GM11168 (cell line): ENCODE measurements around the gene EZR.

Experiments
- in situ Hi-C: fragments of 300-500 bp; cut with MboI; formaldehyde crosslinking; loops from one replicate; pipeline ENCODE4 v1.12.0; 2022; ENCODE audit warnings: low sequenced_read_pairs; ENCODE audit not compliant: unreplicated experiment

Gene EZR

DNA sequence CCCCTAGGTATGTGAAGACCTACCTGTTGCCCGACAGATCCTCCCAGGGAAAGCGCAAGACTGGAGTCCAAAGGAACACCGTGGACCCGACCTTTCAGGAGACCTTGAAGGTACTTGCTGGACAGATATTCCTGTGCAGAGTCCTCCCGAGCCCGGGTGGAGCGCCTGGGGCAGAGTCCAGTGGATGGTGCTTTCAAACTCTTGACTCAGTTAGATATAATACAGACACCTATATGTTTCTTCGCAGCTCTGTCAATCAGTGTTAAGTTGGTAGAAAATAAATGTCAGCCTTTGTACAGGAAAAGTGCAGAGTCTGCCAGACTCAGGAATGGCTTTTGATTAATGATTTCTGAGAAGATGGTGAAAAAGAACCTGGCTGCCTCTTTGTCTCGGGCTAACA is 67.2 kb downstream of the EZR start:
- in situ Hi-C loops, result no loop called here

DNA sequence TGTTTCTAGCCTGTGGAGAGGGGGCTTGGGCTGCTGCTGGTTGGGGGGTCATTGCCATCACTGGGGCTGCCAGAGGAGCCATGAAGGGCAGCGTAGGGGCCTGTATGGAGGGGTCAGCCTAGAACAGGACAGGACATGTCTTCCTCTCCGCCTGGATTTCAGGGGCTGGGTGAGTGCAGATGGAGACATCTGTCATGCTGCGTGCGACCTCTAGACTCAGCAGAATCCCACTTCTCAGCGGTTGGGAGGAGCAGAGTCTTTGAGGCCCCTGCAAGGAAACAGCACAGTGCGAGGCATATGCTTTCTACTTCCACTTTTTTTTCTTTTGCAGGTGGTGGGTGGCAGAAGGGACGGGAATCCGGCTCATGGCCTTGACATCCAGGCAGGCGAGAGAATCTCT is 67.9 kb downstream of the EZR start:
- in situ Hi-C loops, result no loop called here

DNA sequence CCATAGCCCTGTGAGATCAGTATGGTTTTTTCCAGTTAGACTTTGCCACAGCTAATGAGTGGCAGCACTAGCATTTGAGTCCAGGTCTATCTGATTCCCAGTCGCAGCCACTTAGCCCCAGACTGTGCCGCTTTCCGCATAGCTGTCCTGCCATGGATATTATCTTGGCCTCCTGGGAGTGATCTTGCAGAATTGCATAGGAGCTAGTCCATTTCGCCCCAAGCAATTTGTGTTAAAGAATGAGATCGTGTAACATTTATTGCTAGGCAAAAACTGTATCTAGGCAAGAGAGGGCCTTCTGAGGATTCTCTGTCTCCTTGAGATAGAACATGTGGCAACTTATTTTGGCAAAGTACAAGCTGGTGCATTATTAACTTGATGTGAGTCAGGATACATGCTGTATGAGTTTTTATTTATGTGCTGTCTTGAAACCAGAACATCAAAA is 74.2 kb downstream of the EZR start:
- in situ Hi-C loops, result no loop called here

DNA sequence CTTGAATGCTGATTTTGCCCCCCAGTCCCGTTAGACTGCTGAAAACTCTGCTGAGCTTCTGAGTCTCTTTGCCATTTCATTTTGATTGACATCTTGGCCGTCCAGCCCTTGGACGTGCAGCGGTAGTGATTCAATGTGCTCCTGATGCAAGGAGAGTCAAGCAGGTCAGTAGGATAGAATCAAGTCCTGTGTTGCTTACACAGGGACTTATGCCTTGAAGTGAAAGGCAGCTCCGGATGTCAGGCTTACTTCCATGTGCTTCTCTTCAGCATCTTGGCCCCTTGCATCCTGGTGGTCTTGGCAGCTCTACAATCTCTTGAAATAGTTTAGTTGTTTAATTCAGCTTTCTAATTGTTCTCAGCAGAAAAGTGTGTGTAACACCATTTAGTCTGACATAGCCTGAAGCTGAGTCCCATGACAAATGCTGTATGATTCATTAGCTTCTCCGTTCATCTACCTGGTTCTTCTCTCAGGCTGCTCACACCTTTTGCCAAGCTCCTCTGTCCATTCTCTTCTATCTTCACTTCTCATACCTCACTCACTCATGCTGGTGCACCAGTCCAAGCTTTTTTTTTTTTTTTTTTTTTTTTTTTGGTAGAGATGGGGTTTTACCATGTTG is 76.0 kb downstream of the EZR start:
- in situ Hi-C loops, result no loop called here

DNA sequence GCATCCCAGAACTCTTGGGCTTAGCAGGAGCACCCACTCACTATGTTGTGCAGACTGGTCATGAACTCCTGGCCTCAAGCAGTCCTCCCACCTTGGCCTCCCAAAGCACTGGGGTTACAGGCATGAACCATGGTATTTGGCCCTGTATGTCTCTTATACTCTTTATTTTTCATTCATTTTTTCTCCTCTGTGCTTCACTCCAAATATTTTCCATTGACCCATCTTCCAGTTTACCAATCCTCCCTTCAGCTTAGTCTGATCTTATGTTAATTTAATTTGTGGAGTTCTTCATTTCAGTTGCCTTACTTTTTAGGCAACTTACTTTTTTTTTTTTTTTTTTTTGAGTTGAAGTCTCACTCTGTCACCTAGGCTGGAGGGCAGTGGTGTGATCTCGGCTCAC is 79.5 kb downstream of the EZR start:
- in situ Hi-C loops, result no loop called here

DNA sequence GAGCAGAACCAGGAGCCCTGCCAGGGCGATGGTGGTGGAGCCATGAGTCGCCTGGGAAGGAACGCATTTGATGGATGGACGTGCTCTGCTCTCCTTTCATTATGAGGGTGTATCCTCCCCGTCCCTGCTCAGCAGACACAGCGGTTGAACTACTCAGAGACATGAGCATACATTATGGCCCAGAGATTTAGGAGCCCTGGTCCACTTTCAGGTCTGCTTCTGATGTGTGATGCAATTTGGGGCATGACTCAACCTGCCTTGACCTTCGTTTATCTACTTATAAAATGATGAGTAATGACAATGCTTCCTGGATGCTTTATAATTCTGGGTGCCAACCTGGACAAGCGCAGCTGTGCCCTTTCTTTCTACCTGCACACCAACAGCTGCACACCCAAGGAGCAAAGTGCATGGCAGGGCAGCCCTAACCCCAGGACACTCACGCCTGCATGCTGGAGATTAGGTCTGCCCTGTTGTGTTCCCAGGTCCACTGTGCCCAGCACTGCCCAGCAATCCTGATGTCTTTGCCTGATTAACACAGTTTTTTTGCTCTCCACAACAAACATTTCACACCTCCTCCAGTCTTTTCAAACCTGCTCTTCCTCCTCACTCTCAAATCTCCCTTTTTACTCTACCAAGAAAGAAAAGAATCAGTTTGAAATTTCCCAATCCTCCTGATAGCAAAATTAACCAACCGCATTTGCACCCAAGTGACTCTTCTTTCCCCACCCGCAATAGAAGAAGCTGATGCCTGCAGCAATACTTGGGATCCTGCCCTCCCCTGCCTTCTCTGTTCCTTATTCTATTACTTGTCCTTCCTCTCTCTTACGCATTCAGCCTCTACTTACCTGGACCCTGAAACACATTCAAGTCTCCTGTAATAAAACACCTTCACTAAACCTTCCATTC is 81.2 kb downstream of the EZR start:
- in situ Hi-C loops, result no loop called here

DNA sequence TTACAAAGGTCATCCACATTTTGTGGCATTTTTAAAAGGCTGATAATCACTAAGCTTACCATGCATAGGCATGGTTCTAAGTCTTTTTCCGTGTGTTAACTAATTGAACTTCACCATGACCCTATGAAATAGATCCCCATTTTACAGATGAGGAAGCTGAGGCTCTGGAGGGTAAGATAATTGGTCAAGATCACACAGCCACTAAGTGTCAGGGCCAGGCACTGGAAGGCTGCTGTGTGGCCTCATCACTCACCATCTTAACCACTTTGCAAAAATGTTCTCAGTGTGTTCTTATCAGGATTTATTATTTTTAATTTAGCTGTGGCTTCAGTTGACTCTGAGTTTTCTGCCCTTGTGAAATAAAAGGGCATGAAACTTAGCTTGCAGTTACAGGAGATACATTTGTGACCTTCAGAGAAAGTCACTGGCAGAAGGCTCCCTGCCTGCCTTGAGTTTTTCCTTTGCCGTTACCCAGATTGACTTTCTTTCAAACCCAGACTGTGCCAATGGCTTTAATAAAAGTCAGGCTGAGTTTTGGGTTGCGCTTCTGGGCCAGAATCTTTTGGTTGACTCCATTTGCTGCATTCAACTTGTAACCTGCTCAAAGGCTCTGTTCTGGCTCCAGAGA is 82.0 kb downstream of the EZR start:
- in situ Hi-C loops, result no loop called here

DNA sequence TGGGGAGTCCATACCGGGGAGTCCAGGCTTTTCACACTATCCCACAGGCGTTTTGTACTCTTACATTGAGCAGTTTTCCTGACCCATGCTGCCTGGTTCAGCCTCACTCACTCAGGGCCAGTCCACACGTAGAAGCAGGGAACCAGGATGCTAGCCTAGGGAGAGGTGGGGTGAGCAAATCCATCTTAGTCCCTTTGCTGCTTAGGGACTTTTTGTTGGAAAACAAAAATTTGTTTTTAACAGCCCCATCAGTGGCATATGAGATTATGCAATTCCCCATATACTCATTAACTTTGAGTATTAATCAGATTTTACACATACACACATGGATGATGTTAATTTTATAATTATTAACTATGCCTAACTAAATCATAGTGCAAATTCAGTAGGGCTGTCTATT is 84.2 kb downstream of the EZR start:
- in situ Hi-C loops, result no loop called here

DNA sequence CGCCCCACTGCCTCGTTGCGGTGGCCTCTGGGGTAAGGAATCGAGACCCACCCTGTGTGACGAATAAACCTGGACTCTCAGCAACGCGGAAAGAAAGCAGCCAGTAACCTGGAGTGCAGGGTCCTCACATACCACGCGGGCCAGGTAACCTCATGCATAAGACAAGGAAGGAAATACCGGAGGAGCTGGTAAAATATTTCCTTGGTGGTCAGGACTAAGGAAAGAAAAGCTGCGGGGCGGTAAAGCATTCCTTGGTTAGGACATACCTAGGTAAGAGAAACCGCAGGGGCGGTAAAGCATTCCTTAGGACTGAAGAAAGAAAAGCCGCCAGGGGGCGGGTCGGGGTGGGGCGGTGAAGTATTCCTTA is 88.6 kb downstream of the EZR start:
- in situ Hi-C loops, result no loop called here

DNA sequence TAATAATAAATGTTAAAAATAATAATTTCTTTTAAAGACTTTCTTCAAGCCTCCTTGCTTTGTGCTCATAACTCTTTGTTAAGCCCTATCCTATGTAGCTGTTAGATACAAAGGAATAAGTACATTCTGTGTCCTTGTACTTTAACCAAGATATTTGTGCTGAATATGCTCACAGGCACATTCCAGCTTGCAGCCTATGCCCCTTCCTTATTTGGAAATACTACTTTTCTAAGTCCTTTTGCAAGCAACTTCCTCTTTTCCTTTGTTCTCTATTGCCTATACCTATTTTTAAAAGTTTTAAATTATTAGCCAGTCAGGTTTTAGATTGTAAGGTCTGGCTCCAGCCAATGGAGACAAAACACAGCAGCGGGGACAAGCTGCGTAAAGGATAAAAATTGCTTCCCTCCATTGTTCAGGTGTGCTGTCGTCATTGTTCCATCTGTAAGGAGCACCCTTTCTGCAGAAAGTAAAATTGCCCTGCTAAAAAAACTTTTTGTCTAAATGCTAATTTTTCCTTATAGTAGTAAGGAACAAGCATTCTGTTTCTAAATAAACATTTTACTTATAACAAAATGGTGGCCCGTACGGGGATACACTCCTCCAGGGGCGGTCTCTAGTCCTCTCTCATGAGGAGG is 89.1 kb downstream of the EZR start:
- in situ Hi-C loops, result loop anchor here (10.0 kb wide), 1 partner anchor 235 kb away; no protein-coding TSS in a partner anchor

DNA sequence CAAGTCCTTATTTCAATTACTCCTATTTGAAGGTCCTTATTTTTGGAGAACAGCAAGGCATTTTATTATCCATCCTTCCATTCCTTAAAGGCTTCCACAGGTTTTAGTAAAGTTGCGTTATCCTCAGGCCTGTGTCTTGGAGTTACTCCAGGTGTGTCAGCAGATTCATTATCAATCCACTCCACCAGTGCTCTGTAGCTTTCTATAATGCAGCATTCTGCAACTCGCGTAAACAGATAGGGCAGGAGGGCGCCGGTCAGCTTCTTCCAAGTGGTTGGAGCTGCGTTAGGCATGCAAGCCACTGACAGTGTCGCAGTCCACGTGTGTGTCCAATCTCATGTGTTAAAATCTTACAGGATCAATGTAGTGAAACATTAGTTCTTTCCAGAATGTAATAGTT is 93.5 kb downstream of the EZR start:
- in situ Hi-C loops, result loop anchor here (10.0 kb wide), 1 partner anchor 239 kb away; no protein-coding TSS in a partner anchor

DNA sequence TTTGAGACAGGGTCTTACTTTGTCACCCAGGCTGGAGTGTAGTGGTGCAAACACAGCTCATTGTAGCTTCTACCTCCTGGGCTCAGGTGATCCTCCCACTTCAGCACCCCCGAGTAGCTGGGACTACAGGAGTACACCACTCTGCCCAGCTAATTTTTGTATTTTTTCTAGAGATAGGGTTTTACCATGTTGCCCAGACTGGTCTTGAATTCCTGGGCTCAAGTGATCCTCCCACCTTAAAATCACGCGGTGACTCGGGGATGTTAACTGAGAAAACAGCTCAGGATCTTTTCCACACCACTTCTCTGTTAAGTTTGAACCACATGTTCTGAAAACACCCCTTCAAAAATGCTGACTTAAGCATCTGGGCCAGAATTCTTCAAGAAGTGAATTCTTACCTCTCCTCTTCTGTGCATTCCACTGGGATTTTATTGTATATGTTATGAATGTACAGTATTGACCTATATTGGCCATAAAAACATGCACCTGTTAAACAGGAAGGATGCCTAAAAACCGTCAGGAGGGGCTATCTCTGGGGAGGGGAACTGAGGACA is 96.9 kb downstream of the EZR start:
- in situ Hi-C loops, result loop anchor here (10.0 kb wide), 1 partner anchor 243 kb away; no protein-coding TSS in a partner anchor

DNA sequence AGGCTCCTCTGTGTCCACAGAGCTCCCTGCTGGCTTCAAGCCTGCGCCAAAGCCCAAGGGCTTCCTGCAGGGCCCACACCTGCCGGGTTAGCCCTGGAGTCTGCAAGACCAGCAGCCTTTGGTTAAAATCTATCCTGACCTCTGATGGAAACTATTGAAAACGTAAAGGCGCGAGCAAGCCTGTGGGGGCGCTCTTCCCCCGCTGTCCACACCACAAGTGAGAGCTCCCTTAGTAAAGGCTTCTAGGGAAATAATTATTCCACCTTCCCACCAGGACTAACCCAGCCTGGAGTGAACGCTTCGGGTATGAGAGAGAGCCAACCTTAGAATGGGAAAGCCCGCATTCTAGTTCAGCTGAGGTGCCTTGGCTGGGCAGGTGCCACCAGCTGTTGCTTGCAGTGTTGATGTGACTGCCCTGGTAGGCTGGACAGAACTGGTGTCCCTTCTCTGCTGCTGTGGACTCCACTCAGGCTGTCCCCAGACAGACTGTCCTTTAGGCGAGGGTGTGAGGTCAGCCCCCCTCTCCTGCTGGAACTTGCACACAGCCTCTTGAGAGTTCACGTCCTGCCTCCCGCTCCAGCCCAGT is 100.6 kb downstream of the EZR start:
- in situ Hi-C loops, result no loop called here

DNA sequence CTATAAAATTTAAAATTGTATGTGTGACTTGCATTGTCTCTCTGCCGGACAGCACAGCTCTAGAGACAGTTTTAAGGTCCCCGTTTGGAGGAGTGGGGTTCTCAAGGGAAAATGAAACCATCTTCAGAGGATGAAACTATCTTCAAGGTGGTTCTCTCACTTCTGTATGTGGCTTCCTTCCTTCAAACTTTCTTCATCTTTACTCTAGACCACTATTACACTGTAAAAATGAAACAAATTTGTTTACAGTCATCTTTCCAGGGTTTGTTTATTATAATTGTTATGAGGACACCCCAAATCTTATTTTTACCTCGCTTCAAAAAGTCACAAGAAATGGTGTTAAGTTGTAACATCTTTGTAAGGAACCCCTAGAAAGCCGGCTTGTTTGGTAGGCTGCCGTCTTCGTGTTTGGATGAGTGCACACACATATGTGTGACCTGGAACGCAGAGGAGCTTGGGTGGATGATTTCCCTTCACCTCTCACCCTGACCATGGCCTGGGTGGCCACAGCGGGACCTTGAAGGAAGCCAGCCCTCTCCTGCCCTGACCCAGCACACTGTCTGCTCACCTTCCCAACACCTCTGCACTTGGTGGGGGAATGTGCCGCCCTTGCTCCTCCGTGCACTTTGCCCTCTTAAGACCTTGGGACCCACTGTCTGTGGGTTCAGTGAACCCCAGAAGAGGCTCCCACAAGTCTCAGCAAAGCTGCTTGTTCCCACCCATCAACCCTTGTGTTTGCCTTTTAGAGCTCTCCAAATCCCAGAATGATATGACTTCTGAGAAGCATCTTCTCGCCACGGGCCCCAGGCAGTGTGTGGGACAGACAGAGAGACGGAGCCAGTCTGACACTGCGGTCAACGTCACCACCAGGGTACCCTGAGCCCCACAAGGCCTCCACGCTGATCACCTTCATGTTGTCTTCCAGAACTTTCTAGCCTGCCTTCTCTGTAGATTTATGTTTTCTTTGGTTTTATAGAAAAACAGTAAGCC is 101.5 kb downstream of the EZR start:
- in situ Hi-C loops, result no loop called here
